Measurements from ENCODE around the gene COPS7A. TPM values are rescaled to one million over a fixed set of nuclear protein-coding genes. Genes with fewer than 3 reads are reported as not detected.
"Not testable (repeated sequence)": the region's sequence is repeated elsewhere in the genome, so short reads cannot be mapped to it uniquely, and the experiment has no call there.

COPS7A gene
- total RNA-seq, 1 donor = 79.9 TPM

GRCh38 chr12:6729186-6729585, 5.3 kb downstream of the COPS7A start:
- DNase-seq (ENCODE audit: low read depth) = no peak
- H3K4me3 ChIP-seq (ENCODE audit: low read depth, low read length) = no peak overlapping the region
- no peak for TF ChIP-seq CTCF (IDR thresholded peaks at IDR 0.05; ENCODE audit: insufficient read depth, low read depth, low read length)

GRCh38 chr12:6730169-6730568, 6.3 kb downstream of the COPS7A start:
- no peak for DNase-seq (ENCODE audit: low read depth)
- H3K4me3 ChIP-seq (ENCODE audit: low read depth, low read length) = no peak overlapping the region
- TF ChIP-seq CTCF (IDR thresholded peaks at IDR 0.05; ENCODE audit: insufficient read depth, low read depth, low read length) = no peak

- no peak for DNase-seq (ENCODE audit: low read depth)
- no peak overlapping the region for H3K4me3 ChIP-seq (ENCODE audit: low read depth, low read length)
- TF ChIP-seq CTCF (IDR thresholded peaks at IDR 0.05; ENCODE audit: insufficient read depth, low read depth, low read length) = no peak
Observed at GRCh38 chr12:6734506-6735387, 10.9 kb downstream of the COPS7A start.

GRCh38 chr12:6735448-6736191, 11.8 kb downstream of the COPS7A start:
- no peak overlapping the region for H3K4me3 ChIP-seq (ENCODE audit: low read depth, low read length)
- TF ChIP-seq CTCF (IDR thresholded peaks at IDR 0.05; ENCODE audit: insufficient read depth, low read depth, low read length) = peak; percentile 82
- DNase-seq (ENCODE audit: low read depth) = peak; percentile 62

GRCh38 chr12:6736754-6737153, 12.9 kb downstream of the COPS7A start:
- no peak overlapping the region for H3K4me3 ChIP-seq (ENCODE audit: low read depth, low read length)
- TF ChIP-seq CTCF (IDR thresholded peaks at IDR 0.05; ENCODE audit: insufficient read depth, low read depth, low read length) = no peak
- DNase-seq (ENCODE audit: low read depth) = no peak

- DNase-seq (ENCODE audit: low read depth); H3K4me3 ChIP-seq (ENCODE audit: low read depth, low read length): not testable (repeated sequence)
Observed at GRCh38 chr12:6742080-6742479, 18.2 kb downstream of the COPS7A start.

- H3K4me3 ChIP-seq (ENCODE audit: low read depth, low read length) = no peak overlapping the region
- DNase-seq (ENCODE audit: low read depth) = no peak
- TF ChIP-seq CTCF (IDR thresholded peaks at IDR 0.05; ENCODE audit: insufficient read depth, low read depth, low read length) = no peak
Observed at GRCh38 chr12:6742834-6743233, 19.0 kb downstream of the COPS7A start.

GRCh38 chr12:6743300-6743699, 19.5 kb downstream of the COPS7A start:
- H3K4me3 ChIP-seq (ENCODE audit: low read depth, low read length); DNase-seq (ENCODE audit: low read depth): not testable (repeated sequence)
